CD14-positive monocyte (primary cell): ENCODE measurements around the gene TMEM114. TPM values are rescaled to one million over a fixed set of nuclear protein-coding genes. Genes with fewer than 3 reads are reported as not detected.

Source experiments
- DNase-seq, 3 donors: peaks; one replicate each; pipeline ENCODE4 v3.0.0-alpha.2; 2011 to 2022
- H2AFZ ChIP-seq: 2 replicates; pipeline ENCODE4 v1.6.0; 2012; ENCODE audit warnings: mild to moderate bottlenecking, low read depth, low read length, inconsistent platforms; ENCODE audit not compliant: insufficient read depth, poor library complexity, severe bottlenecking
- H3K27ac ChIP-seq, 2 donors: 1 replicate in 1 of 2; 2 replicates in 1 of 2; pipeline ENCODE4 v1.5.1; 2012 to 2013; ENCODE audit warnings: low read length in 2 of 2, control low read depth in 1 of 2, inconsistent platforms in 1 of 2, low read depth in 1 of 2, mild to moderate bottlenecking in 1 of 2
- H3K27me3 ChIP-seq, 2 donors: one replicate each; pipeline versions ENCODE4 v1.6.0 to v1.6.1; 2011 to 2013; ENCODE audit warnings: low read length in 2 of 2; ENCODE audit not compliant: control insufficient read depth in 2 of 2, insufficient read depth in 2 of 2
- H3K36me3 ChIP-seq, 2 donors: replicated peaks in 1 of 2; 1 replicate in 1 of 2; 2 replicates in 1 of 2; pipeline versions ENCODE4 v1.5.1 to v1.6.1; 2012 to 2013; ENCODE audit warnings: low read length in 2 of 2, control low read depth in 1 of 2, inconsistent platforms in 1 of 2, mild to moderate bottlenecking in 1 of 2; ENCODE audit not compliant: insufficient read depth in 2 of 2, control insufficient read depth in 1 of 2
- H3K4me1 ChIP-seq, 2 donors: 1 replicate in 1 of 2; 2 replicates in 1 of 2; pipeline versions ENCODE4 v1.5.1 to v1.6.1; 2012 to 2013; ENCODE audit warnings: low read length in 2 of 2, control low read depth in 1 of 2, inconsistent platforms in 1 of 2, mild to moderate bottlenecking in 1 of 2, moderate library complexity in 1 of 2; ENCODE audit not compliant: insufficient read depth in 2 of 2, control insufficient read depth in 1 of 2
- H3K4me2 ChIP-seq: replicated peaks from 2 replicates; pipeline ENCODE3; 2012; ENCODE audit warnings: low read length, moderate library complexity, mild to moderate bottlenecking; ENCODE audit not compliant: poor library complexity, severe bottlenecking; ENCODE audit errors: extremely low read depth
- H3K4me3 ChIP-seq, 3 experiments: fragments of 200-600 bp in 1 of 3; sonication (generic) in 1 of 3; replicated peaks in 1 of 3; 1 replicate in 2 of 3; 2 replicates in 1 of 3; pipeline ENCODE4 v1.5.1; 2011 to 2013; ENCODE audit warnings: low read length in 3 of 3, mild to moderate bottlenecking in 3 of 3, control low read depth in 2 of 3, low read depth in 2 of 3, inconsistent platforms in 1 of 3, moderate library complexity in 1 of 3
- H3K79me2 ChIP-seq: 2 replicates; pipeline ENCODE4 v1.6.0; 2012; ENCODE audit warnings: mild to moderate bottlenecking, control low read depth, inconsistent platforms, low read length, moderate library complexity; ENCODE audit not compliant: insufficient read depth
- H3K9ac ChIP-seq: 2 replicates; pipeline ENCODE4 v1.6.0; 2017; ENCODE audit warnings: low read length, mild to moderate bottlenecking; ENCODE audit not compliant: insufficient read depth, poor library complexity, severe bottlenecking
- H3K9me3 ChIP-seq, 2 donors: replicated peaks in 1 of 2; 1 replicate in 1 of 2; 2 replicates in 1 of 2; pipeline versions ENCODE4 v1.5.1 to v1.6.1; 2012 to 2013; ENCODE audit warnings: low read length in 2 of 2, control low read depth in 1 of 2; ENCODE audit not compliant: control insufficient read depth in 1 of 2, insufficient read depth in 1 of 2
- H4K20me1 ChIP-seq: 2 replicates; pipeline ENCODE4 v1.6.0; 2012; ENCODE audit warnings: mild to moderate bottlenecking, low read length, control low read depth, moderate library complexity; ENCODE audit not compliant: insufficient read depth
- H3K27ac Mint-ChIP-seq, 7 donors: one replicate each; pipeline ENCODE4 v1.8.0; 2020; ENCODE audit warnings: mild to moderate bottlenecking in 7 of 7, mixed read lengths in 7 of 7, moderate library complexity in 6 of 7, inconsistent platforms in 2 of 7
- H3K27me3 Mint-ChIP-seq, 3 donors: one replicate each; pipeline ENCODE4 v1.8.0; 2021 to 2022; ENCODE audit warnings: low read depth in 3 of 3, mild to moderate bottlenecking in 3 of 3, mixed read lengths in 3 of 3, moderate library complexity in 3 of 3, inconsistent platforms in 1 of 3
- H3K36me3 Mint-ChIP-seq, 2 donors: one replicate each; pipeline ENCODE4 v1.8.0; 2020; ENCODE audit warnings: mixed read lengths in 2 of 2, inconsistent platforms in 1 of 2, mild to moderate bottlenecking in 1 of 2
- H3K4me1 Mint-ChIP-seq: one replicate; pipeline ENCODE4 v1.8.0; 2020; ENCODE audit warnings: mild to moderate bottlenecking, mixed read lengths
- H3K4me3 Mint-ChIP-seq, 2 donors: one replicate each; pipeline ENCODE4 v1.8.0; 2020; ENCODE audit warnings: mild to moderate bottlenecking in 2 of 2, mixed read lengths in 2 of 2, moderate library complexity in 1 of 2
- H3K9me3 Mint-ChIP-seq, 7 donors: one replicate each; pipeline ENCODE4 v1.8.0; 2020 to 2022; ENCODE audit warnings: mixed read lengths in 7 of 7, mild to moderate bottlenecking in 6 of 7, moderate library complexity in 6 of 7, inconsistent platforms in 2 of 7
- CTCF ChIP-seq: fragments of 200-600 bp; IDR thresholded peaks from one replicate; pipeline ENCODE4 v1.8.0; 2022; ENCODE audit warnings: antibody characterized with exemption, mild to moderate bottlenecking
- WGBS: methylation state at CpG from one replicate; pipeline ENCODE4 v1.1.5; 2013; ENCODE audit warnings: missing lambda C conversion rate; ENCODE audit not compliant: insufficient coverage; 5-methylcytosine and 5-hydroxymethylcytosine counted together
- intact Hi-C, 2 donors: fragments of 100-400 bp; cut with micrococcal nuclease; formaldehyde crosslinking; loops; one replicate each; pipeline versions ENCODE4 v1.15.0 to v1.15.1; 2023
- polyA plus RNA-seq, 3 donors: library from polyadenylated mRNA; depleted of rRNA in 1 of 3; unstranded in 2 of 3; stranded (reverse) in 1 of 3; fragments of 300-500 nt in 2 of 3; fragments of >200 nt in 1 of 3; fragmentation: Illumina TruSeq in 2 of 3; gene quantifications; 1 replicate in 2 of 3; 2 replicates in 1 of 3; pipeline ENCODE4 v1.2.3, GENCODE V29; 2012 to 2021

The TMEM114 gene
- polyA plus RNA-seq, 3 donors: not detected

DNA sequence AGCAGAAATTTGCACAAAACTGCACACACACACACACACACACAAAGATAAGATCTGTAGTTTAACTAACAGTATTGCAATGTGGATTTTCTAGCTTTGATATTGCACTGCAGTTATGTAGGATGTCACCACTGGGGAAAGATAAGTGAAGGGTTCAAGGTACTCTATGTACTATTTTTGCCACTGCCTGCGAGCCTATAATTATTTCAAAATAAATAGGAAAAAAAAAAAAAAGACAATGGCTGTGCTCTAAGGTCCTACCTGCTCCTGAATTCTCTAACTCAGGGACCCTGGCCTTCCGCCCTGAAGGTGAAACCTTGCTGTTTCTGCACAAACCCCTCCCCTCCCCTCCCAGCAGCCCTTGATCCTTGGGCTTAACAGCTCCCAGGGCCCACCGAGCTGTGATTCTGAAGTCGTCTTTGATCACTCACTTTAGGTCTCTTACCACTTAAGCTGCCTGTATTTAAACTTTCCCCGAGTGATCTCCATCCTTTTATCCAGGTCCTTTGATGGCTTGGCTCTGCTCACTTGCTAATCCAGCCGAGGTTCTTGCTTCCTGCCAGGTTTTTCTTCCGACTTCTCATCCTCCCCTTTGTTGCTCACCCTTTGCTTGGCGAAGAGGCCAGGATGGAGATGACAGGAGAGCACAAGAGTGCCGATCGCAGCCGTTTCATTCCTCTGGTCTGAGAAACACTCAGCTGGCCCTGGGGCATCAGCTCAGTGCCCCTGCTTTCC, 37.7 kb downstream of the TMEM114 start:
- TF ChIP-seq CTCF: no peak
- Mint-ChIP-seq H3K27ac (no peak overlapping the region), H3K9me3 (peaks cover 0 to 1% (median 0%) of the 10 kb centered on the region in 7 donors), H3K4me1 (no peaks in the 10 kb centered on the region), H3K4me3 (no peak overlapping the region), H3K27me3 (peaks cover 8 to 20% (median 14%) of the 10 kb centered on the region in 3 donors), H3K36me3 (no peaks in the 10 kb centered on the region)
- no peak overlapping the region for H3K4me3 ChIP-seq
- H3K9ac ChIP-seq: no peak overlapping the region
- H3K4me2 ChIP-seq: no peak overlapping the region
- intact Hi-C loops: no loop called here
- no peak for DNase-seq
- no peaks in the 10 kb centered on the region for H3K4me1 ChIP-seq
- WGBS: 30% methylated on average over 10 of the region's 11 CpGs
- H3K27ac ChIP-seq: no peak overlapping the region
- H4K20me1 ChIP-seq: no peaks in the 10 kb centered on the region
- no peaks in the 10 kb centered on the region for H3K27me3 ChIP-seq
- no peaks in the 10 kb centered on the region for H3K79me2 ChIP-seq
- H2AFZ ChIP-seq: no peak overlapping the region
- H3K9me3 ChIP-seq: no peaks in the 10 kb centered on the region
- no peaks in the 10 kb centered on the region for H3K36me3 ChIP-seq

GRCh38 chr16:8551388-8552332, 38.7 kb downstream of the TMEM114 start:
- Histone ChIP-seq H3K27me3 (no peaks in the 10 kb centered on the region), H3K9ac (no peak overlapping the region), H3K36me3 (no peaks in the 10 kb centered on the region), H3K4me3 (no peak overlapping the region), H2AFZ (no peak overlapping the region), H3K9me3 (no peaks in the 10 kb centered on the region), H3K4me1 (no peaks in the 10 kb centered on the region), H3K4me2 (no peak overlapping the region), H3K27ac (no peak overlapping the region), H4K20me1 (no peaks in the 10 kb centered on the region), H3K79me2 (no peaks in the 10 kb centered on the region)
- Mint-ChIP-seq H3K27ac (no peak overlapping the region), H3K36me3 (no peaks in the 10 kb centered on the region), H3K4me3 (no peak overlapping the region), H3K27me3 (peaks cover 11 to 20% (median 16%) of the 10 kb centered on the region in 3 donors), H3K4me1 (no peaks in the 10 kb centered on the region), H3K9me3 (peaks cover 0 to 1% (median 0%) of the 10 kb centered on the region in 7 donors)
- intact Hi-C loops: no loop called here
- WGBS: 100% methylated on average over 1 of the region's 3 CpGs
- DNase-seq: no peak
- TF ChIP-seq CTCF: no peak
